Caco-2 (cell line): Measurements from ENCODE around the gene MAD1L1. TPM values are rescaled to one million over a fixed set of nuclear protein-coding genes. Genes with fewer than 3 reads are reported as not detected.

Experiments used
- BruUV-seq: library from RNA; stranded (reverse); fragments of 400-500 nt; replicated peaks from 2 replicates; lab custom pipeline; 2021; lab: Mats Ljungman, UMichigan
- CTCF ChIA-PET: fragments of 300-600 bp; sonication (Branson Sonifier 250); formaldehyde crosslinking; loops from one replicate; lab custom pipeline; 2022; ENCODE audit warnings: antibody characterized with exemption; lab: Charles Lee
- POLR2A ChIA-PET: fragments of 300-600 bp; sonication (Branson Sonifier 250); formaldehyde crosslinking; loops from one replicate; lab custom pipeline; 2022; ENCODE audit warnings: antibody characterized with exemption; lab: Charles Lee
- DNase-seq, 2 experiments: peaks; one replicate each; pipeline versions ENCODE4 v3.0.0 to v3.0.0-alpha.2; 2020 to 2022
- H3K27me3 ChIP-seq: replicated peaks from 2 replicates; pipeline ENCODE4 v1.6.0; 2011; ENCODE audit warnings: low read length; ENCODE audit not compliant: control insufficient read depth, insufficient read depth
- H3K36me3 ChIP-seq: 2 replicates; pipeline ENCODE4 v1.5.1; 2011; ENCODE audit warnings: low read length; ENCODE audit not compliant: control insufficient read depth, insufficient read depth
- H3K4me1 ChIP-seq: fragments of 250-450 bp; sonication (Bioruptor Pico); 2 replicates; pipeline ENCODE4 v1.5.1; 2020; ENCODE audit warnings: mild to moderate bottlenecking
- H3K4me3 ChIP-seq: 2 replicates; pipeline ENCODE4 v1.5.1; 2011; ENCODE audit warnings: low read depth, mild to moderate bottlenecking, control low read depth, low read length
- H3K9me3 ChIP-seq: fragments of 250-450 bp; sonication (Bioruptor Pico); 2 replicates; pipeline ENCODE4 v1.5.1; 2020; ENCODE audit warnings: mild to moderate bottlenecking, moderate library complexity
- H3K27ac Mint-ChIP-seq: one replicate; pipeline ENCODE4 v1.8.0; 2022; ENCODE audit warnings: mixed read lengths; ENCODE audit not compliant: unreplicated experiment
- H3K27me3 Mint-ChIP-seq: one replicate; pipeline ENCODE4 v1.8.0; 2022; ENCODE audit warnings: mixed read lengths; ENCODE audit not compliant: insufficient read depth, unreplicated experiment
- H3K36me3 Mint-ChIP-seq: one replicate; pipeline ENCODE4 v1.8.0; 2022; ENCODE audit warnings: mild to moderate bottlenecking, mixed read lengths; ENCODE audit not compliant: insufficient read depth, unreplicated experiment
- H3K4me1 Mint-ChIP-seq: one replicate; pipeline ENCODE4 v1.8.0; 2022; ENCODE audit warnings: low read depth, mixed read lengths; ENCODE audit not compliant: unreplicated experiment
- H3K4me3 Mint-ChIP-seq: one replicate; pipeline ENCODE4 v1.8.0; 2022; ENCODE audit warnings: mild to moderate bottlenecking, moderate library complexity, mixed read lengths; ENCODE audit not compliant: unreplicated experiment
- H3K9me3 Mint-ChIP-seq: one replicate; pipeline ENCODE4 v1.8.0; 2022; ENCODE audit warnings: mixed read lengths; ENCODE audit not compliant: unreplicated experiment
- CTCF ChIP-seq, 2 experiments: fragments of 200-600 bp in 1 of 2; IDR thresholded peaks; 1 replicate in 1 of 2; 2 replicates in 1 of 2; pipeline versions ENCODE4 v1.5.1 to v1.8.0; 2011 to 2022; ENCODE audit warnings: antibody characterized with exemption in 1 of 2, control low read depth in 1 of 2, inconsistent platforms in 1 of 2, low read depth in 1 of 2, low read length in 1 of 2, mild to moderate bottlenecking in 1 of 2, moderate library complexity in 1 of 2; ENCODE audit not compliant: insufficient read depth in 1 of 2, severe bottlenecking in 1 of 2, unreplicated experiment in 1 of 2
- intact Hi-C: fragments of 100-400 bp; cut with micrococcal nuclease; formaldehyde crosslinking; loops from one replicate; pipeline ENCODE4 v1.10.0; 2022; ENCODE audit not compliant: unreplicated experiment
- total RNA-seq: library from RNA; stranded (reverse); gene quantifications from 2 replicates; pipeline ENCODE4 v1.2.3, GENCODE V29; 2022

The MAD1L1 gene
- total RNA-seq, 1 experiment from 2014 or later, result 58.6 TPM

- intact Hi-C loops, result loop anchor here (5.0 kb wide), 1 partner anchor 69 kb away; the partner anchor contains the start of gene SNX8
- Mint-ChIP-seq H3K4me1 (peaks cover 13% of the 10 kb centered on the region), H3K4me3 (peak overlapping the region; percentile 95), H3K27ac (no peak overlapping the region), H3K9me3 (no peaks in the 10 kb centered on the region), H3K27me3 (no peaks in the 10 kb centered on the region), H3K36me3 (peaks cover 26% of the 10 kb centered on the region)
- no peak for TF ChIP-seq CTCF (IDR thresholded peaks at IDR 0.05; ENCODE audit: insufficient read depth in 1 of 2, low read depth in 1 of 2, low read length in 1 of 2, severe bottlenecking in 1 of 2, unreplicated experiment in 1 of 2)
- CTCF ChIA-PET, result interaction anchor here (0.8 kb wide), 1 partner anchor 105 kb away, joined by 4 read pairs; no protein-coding TSS in a partner anchor
- Histone ChIP-seq H3K9me3 (no peaks in the 10 kb centered on the region), H3K4me1 (peaks cover 5% of the 10 kb centered on the region; the same call in 1 of the 2 replicates), H3K27me3 (no peaks in the 10 kb centered on the region), H3K4me3 (no peak overlapping the region), H3K36me3 (no peaks in the 10 kb centered on the region; the same call in none of the 2 replicates)
- no TSS peak for BruUV-seq
- POLR2A ChIA-PET, result no interaction called here
- DNase-seq, result no peak
Measured at GRCh38 chr7:2243458-2243857, 10.7 kb upstream of the MAD1L1 start.

GRCh38 chr7:2242541-2243429 lies 10.0 kb upstream of the MAD1L1 start:
- peak overlapping the region; percentile 96 for H3K27ac Mint-ChIP-seq

More at GRCh38 chr7:2242541-2243429, 10.0 kb upstream of the MAD1L1 start:
- Mint-ChIP-seq H3K4me3 (peak overlapping the region; percentile 95), H3K9me3 (no peaks in the 10 kb centered on the region), H3K4me1 (peaks cover 13% of the 10 kb centered on the region), H3K36me3 (peaks cover 33% of the 10 kb centered on the region), H3K27me3 (no peaks in the 10 kb centered on the region)
- intact Hi-C loops, result loop anchor here (5.0 kb wide), 1 partner anchor 70 kb away; the partner anchor contains the start of gene SNX8
- Histone ChIP-seq H3K36me3 (peaks cover 2% of the 10 kb centered on the region), H3K4me1 (peaks cover 5% of the 10 kb centered on the region; the same call in 1 of the 2 replicates), H3K27me3 (no peaks in the 10 kb centered on the region), H3K4me3 (peak overlapping the region; percentile 85), H3K9me3 (no peaks in the 10 kb centered on the region)
- CTCF ChIA-PET, result interaction anchor here (0.7 to 1.1 kb wide), 3 partner anchors 105 to 1727 kb away, joined by 3 to 7 read pairs (median 4); no protein-coding TSS in a partner anchor
- no peak for TF ChIP-seq CTCF (IDR thresholded peaks at IDR 0.05; ENCODE audit: insufficient read depth in 1 of 2, low read depth in 1 of 2, low read length in 1 of 2, severe bottlenecking in 1 of 2, unreplicated experiment in 1 of 2)
- TSS peak; percentile 80 for BruUV-seq
- POLR2A ChIA-PET, result interaction anchor here (0.7 to 1.4 kb wide), 3 partner anchors 11 to 169 kb away, joined by 3 to 6 read pairs (median 3); no protein-coding TSS in a partner anchor
- DNase-seq, result peak in 1 of 2 experiments; percentile 36
